BLaER1 (cell line): Measurements from ENCODE around the gene ADARB1.

Experiments used
- H3K27ac ChIP-seq: shearing (Covaris generic); formaldehyde crosslinking; 2 replicates; pipeline ENCODE4 v1.8.1; 2022
- H3K27me3 ChIP-seq: shearing (Covaris generic); formaldehyde crosslinking; 2 replicates; pipeline ENCODE4 v1.8.1; 2022
- H3K36me3 ChIP-seq: shearing (Covaris generic); formaldehyde crosslinking; 2 replicates; pipeline ENCODE4 v1.8.1; 2022
- H3K4me1 ChIP-seq: shearing (Covaris generic); formaldehyde crosslinking; 2 replicates; pipeline ENCODE4 v1.8.1; 2022
- H3K4me2 ChIP-seq: shearing (Covaris generic); formaldehyde crosslinking; 2 replicates; pipeline ENCODE4 v1.8.1; 2022
- H3K4me3 ChIP-seq: shearing (Covaris generic); formaldehyde crosslinking; 2 replicates; pipeline ENCODE4 v1.8.1; 2022
- H3K9ac ChIP-seq: shearing (Covaris generic); formaldehyde crosslinking; 2 replicates; pipeline ENCODE4 v1.8.1; 2022
- H3K9me3 ChIP-seq: shearing (Covaris generic); formaldehyde crosslinking; 2 replicates; pipeline ENCODE4 v1.8.1; 2022
- H4K20me1 ChIP-seq: shearing (Covaris generic); formaldehyde crosslinking; 2 replicates; pipeline ENCODE4 v1.8.1; 2022
- Cebpa-rat ChIP-seq: shearing (Covaris generic); IDR thresholded peaks from 2 replicates; pipeline ENCODE4 v1.8.1; 2022

The ADARB1 gene

DNA sequence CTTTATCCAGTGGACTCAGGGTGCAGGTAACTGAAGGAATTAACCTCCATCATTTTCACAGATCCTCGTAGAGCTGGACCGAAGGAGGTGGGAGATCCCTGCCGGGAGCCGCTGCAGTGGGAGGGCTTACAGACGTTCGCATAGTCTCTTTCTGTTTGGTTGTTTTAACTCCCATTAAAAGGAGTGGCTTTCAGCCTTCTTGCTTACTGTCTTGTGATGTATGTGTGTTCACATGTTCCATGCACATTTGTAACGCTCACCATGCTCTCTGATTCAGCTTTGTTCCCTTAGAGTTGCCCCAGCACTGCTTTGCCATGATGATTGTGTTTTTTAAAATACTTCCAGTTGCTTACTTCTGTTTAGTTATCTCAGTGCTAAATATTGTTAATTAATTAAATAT lies 85.8 kb downstream of the ADARB1 start:
- Histone ChIP-seq H3K9ac (no peak overlapping the region), H3K4me1 (peaks cover 24% of the 10 kb centered on the region), H4K20me1 (peaks cover 55% of the 10 kb centered on the region), H3K4me3 (no peak overlapping the region), H3K9me3 (peaks cover 61% of the 10 kb centered on the region), H3K27ac (no peak overlapping the region), H3K4me2 (no peak overlapping the region), H3K27me3 (no peaks in the 10 kb centered on the region), H3K36me3 (peaks cover 71% of the 10 kb centered on the region)
- TF ChIP-seq Cebpa-rat = no peak

GRCh38 chr21:45161038-45161945 lies 86.9 kb downstream of the ADARB1 start:
- Histone ChIP-seq H3K4me2 (no peak overlapping the region), H3K36me3 (peaks cover 69% of the 10 kb centered on the region), H3K4me1 (peaks cover 24% of the 10 kb centered on the region), H3K9me3 (peaks cover 58% of the 10 kb centered on the region), H3K4me3 (no peak overlapping the region), H3K27me3 (no peaks in the 10 kb centered on the region), H3K27ac (no peak overlapping the region), H3K9ac (no peak overlapping the region), H4K20me1 (peaks cover 64% of the 10 kb centered on the region)
- no peak for TF ChIP-seq Cebpa-rat

GRCh38 chr21:45162115-45162514 lies 87.7 kb downstream of the ADARB1 start:
- no peak overlapping the region for H3K27ac ChIP-seq
- peaks cover 52% of the 10 kb centered on the region for H3K9me3 ChIP-seq

DNA sequence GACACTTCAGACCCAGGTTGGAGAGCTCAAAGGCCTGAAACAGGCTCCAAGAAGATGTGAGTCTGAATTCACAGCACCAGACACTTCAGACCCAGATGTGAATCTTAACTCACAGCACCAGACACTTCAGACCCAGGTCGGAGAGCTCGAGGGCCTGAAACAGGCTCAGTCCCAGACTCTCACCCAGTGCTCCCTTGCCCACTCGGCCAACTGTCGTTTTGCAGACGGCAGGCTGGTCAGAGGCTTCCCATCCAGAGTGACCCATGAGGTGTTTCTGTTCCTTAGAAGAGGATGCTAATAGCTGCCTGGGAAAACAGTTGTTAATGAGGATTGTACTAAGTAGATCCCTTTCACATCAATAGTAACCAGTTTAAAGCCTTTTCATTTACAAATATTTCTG lies 88.4 kb downstream of the ADARB1 start:
- peaks cover 55% of the 10 kb centered on the region for H3K36me3 ChIP-seq
- peaks cover 73% of the 10 kb centered on the region for H4K20me1 ChIP-seq
- H3K4me3 ChIP-seq = no peak overlapping the region
- H3K9me3 ChIP-seq = peaks cover 45% of the 10 kb centered on the region
- H3K4me2 ChIP-seq = no peak overlapping the region
- H3K27ac ChIP-seq = no peak overlapping the region
- TF ChIP-seq Cebpa-rat = no peak
- H3K9ac ChIP-seq = no peak overlapping the region
- no peaks in the 10 kb centered on the region for H3K27me3 ChIP-seq
- peaks cover 20% of the 10 kb centered on the region for H3K4me1 ChIP-seq

More at GRCh38 chr21:45162115-45162514, 87.7 kb downstream of the ADARB1 start:
- TF ChIP-seq Cebpa-rat = no peak
- peaks cover 62% of the 10 kb centered on the region for H3K36me3 ChIP-seq
- no peaks in the 10 kb centered on the region for H3K27me3 ChIP-seq
- peaks cover 24% of the 10 kb centered on the region for H3K4me1 ChIP-seq
- no peak overlapping the region for H3K4me2 ChIP-seq
- H3K9ac ChIP-seq = no peak overlapping the region
- no peak overlapping the region for H3K4me3 ChIP-seq
- peaks cover 72% of the 10 kb centered on the region for H4K20me1 ChIP-seq

GRCh38 chr21:45163413-45164123 lies 89.2 kb downstream of the ADARB1 start:
- Histone ChIP-seq H3K4me2 (no peak overlapping the region), H4K20me1 (peaks cover 77% of the 10 kb centered on the region), H3K27ac (no peak overlapping the region), H3K4me1 (peaks cover 12% of the 10 kb centered on the region), H3K9ac (no peak overlapping the region), H3K9me3 (peaks cover 37% of the 10 kb centered on the region), H3K4me3 (no peak overlapping the region), H3K36me3 (peaks cover 47% of the 10 kb centered on the region), H3K27me3 (no peaks in the 10 kb centered on the region)
- no peak for TF ChIP-seq Cebpa-rat

DNA sequence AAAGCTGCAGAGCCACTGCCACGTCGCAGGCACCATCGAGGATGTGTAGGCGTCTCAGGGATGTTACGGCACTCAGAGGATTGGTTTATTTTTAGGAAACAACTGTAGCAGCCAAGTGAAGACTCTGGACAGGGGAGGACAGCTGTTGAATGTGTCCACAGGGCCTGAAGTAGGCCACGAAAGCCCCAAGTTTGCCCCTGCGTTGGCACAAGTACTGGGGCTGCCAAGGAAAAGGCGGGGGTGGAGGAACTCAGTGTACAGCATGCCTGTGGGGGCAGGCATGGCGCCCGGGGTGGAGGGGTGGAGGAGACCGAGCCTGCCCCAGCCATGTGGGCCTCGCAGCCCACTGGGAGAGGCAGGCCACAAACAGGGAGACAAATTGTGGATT lies 89.7 kb downstream of the ADARB1 start:
- Histone ChIP-seq H3K9ac (no peak overlapping the region), H3K4me3 (no peak overlapping the region), H3K36me3 (peaks cover 46% of the 10 kb centered on the region), H4K20me1 (peaks cover 83% of the 10 kb centered on the region), H3K9me3 (peaks cover 32% of the 10 kb centered on the region), H3K4me2 (no peak overlapping the region), H3K27ac (no peak overlapping the region), H3K4me1 (peaks cover 12% of the 10 kb centered on the region), H3K27me3 (no peaks in the 10 kb centered on the region)
- TF ChIP-seq Cebpa-rat = no peak

DNA sequence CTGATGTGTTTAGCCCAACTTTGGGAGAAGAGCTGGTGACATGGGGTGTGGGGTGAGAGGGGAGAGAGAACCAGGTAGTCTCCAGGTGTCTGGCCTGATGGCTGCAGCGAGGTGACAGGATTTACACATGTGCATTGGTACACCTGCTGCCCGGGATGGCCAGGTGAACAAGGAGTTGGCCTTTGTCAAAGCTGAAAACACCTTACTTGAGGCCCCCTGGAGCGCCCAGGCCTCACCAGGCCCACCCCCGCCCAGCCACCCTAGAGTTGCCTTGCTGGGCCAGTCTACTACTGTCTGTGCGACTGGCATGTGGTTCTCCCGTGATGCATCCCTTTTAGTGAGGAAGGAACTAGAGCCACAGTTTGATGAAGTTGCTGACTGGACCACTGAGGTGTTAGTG lies 90.5 kb downstream of the ADARB1 start:
- Histone ChIP-seq H3K9me3 (peaks cover 24% of the 10 kb centered on the region), H3K36me3 (peaks cover 45% of the 10 kb centered on the region), H3K9ac (no peak overlapping the region), H3K4me3 (no peak overlapping the region), H3K4me2 (no peak overlapping the region), H3K27ac (no peak overlapping the region), H3K4me1 (peaks cover 7% of the 10 kb centered on the region), H3K27me3 (no peaks in the 10 kb centered on the region), H4K20me1 (peaks cover 90% of the 10 kb centered on the region)
- no peak for TF ChIP-seq Cebpa-rat

DNA sequence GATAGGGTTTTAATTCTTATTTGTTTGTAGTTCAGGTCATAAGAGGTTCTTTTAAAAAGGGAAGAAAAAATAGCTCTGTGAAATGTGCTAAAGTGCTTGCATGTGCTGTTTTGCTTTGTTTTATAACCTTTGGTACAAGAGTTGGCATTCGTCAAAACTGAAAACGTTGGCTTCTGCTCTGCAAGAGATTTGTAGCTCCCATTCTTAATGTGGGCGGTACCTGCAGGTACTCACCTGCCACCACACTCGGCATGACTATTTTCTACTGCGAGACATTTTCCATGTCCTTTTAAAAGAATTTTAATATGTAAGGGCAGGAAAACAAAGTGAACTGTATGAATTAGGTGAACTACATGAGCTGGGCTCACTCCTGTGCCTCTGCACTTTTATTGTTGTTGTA lies 92.6 kb downstream of the ADARB1 start:
- Histone ChIP-seq H3K27me3 (no peaks in the 10 kb centered on the region), H3K27ac (no peak overlapping the region), H3K9me3 (0 out of 2 replicates have a peak, but pooled peaks cover 4% of the 10 kb centered on the region), H3K4me2 (no peak overlapping the region), H3K4me1 (peaks cover 7% of the 10 kb centered on the region; the same call in 1 of the 2 replicates), H3K9ac (no peak overlapping the region), H3K4me3 (no peak overlapping the region), H4K20me1 (peaks cover 92% of the 10 kb centered on the region), H3K36me3 (peaks cover 39% of the 10 kb centered on the region)
- no peak for TF ChIP-seq Cebpa-rat

- Histone ChIP-seq H3K4me2 (no peak overlapping the region), H3K9me3 (no peaks in the 10 kb centered on the region), H3K27me3 (no peaks in the 10 kb centered on the region), H3K9ac (no peak overlapping the region), H3K36me3 (peaks cover 39% of the 10 kb centered on the region), H3K4me3 (no peak overlapping the region), H4K20me1 (peaks cover 92% of the 10 kb centered on the region), H3K27ac (no peak overlapping the region), H3K4me1 (peaks cover 7% of the 10 kb centered on the region; the same call in 1 of the 2 replicates)
- TF ChIP-seq Cebpa-rat = no peak
Observed at GRCh38 chr21:45167796-45168222, 93.4 kb downstream of the ADARB1 start.

DNA sequence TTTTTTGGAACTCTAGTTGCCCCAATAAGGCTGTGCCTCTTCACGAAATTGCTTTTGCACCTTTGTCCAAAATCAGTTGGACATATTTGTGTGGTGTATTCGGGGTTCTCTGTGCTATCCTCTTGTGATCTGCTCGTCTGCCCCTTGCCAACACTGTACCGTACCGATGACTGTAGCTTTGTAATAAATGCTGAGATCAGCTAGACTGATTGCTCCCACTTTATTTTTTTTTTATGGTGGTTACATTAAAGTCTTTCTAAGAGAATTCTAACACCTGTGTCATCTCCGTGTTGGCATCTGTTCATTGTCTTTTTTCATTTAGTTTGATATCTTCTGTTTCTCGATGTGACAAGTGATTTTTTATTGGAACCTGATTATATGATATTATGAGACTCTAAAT lies 94.1 kb downstream of the ADARB1 start:
- Histone ChIP-seq H3K36me3 (peaks cover 35% of the 10 kb centered on the region), H3K27me3 (no peaks in the 10 kb centered on the region), H3K9me3 (no peaks in the 10 kb centered on the region), H3K4me3 (no peak overlapping the region), H3K4me1 (peaks cover 7% of the 10 kb centered on the region; the same call in 1 of the 2 replicates), H4K20me1 (peaks cover 89% of the 10 kb centered on the region), H3K9ac (no peak overlapping the region), H3K27ac (no peak overlapping the region), H3K4me2 (no peak overlapping the region)
- TF ChIP-seq Cebpa-rat = no peak
